H9 (cell line): Measurements from ENCODE around the gene PEX10. TPM values are rescaled to one million over a fixed set of nuclear protein-coding genes. Genes with fewer than 3 reads are reported as not detected.
A peak's percentile ranks its signal among the peaks of the same experiment; 100 is the strongest.

Experiments used
- DNase-seq: peaks from one replicate; pipeline ENCODE4 v3.0.0-alpha.2; 2017
- H2AFZ ChIP-seq: one replicate; pipeline ENCODE4 v1.6.1; 2013; ENCODE audit warnings: mild to moderate bottlenecking, low read length, control low read depth, moderate library complexity
- H2AK5ac ChIP-seq: 2 replicates; pipeline ENCODE4 v1.6.1; 2013; ENCODE audit warnings: low read length, control low read depth, mixed read lengths; ENCODE audit not compliant: insufficient read length
- H2BK120ac ChIP-seq: one replicate; pipeline ENCODE4 v1.6.1; 2013; ENCODE audit warnings: low read depth, mild to moderate bottlenecking, low read length, control low read depth, inconsistent platforms; ENCODE audit not compliant: poor library complexity, severe bottlenecking
- H2BK12ac ChIP-seq: 2 replicates; pipeline ENCODE4 v1.6.1; 2013; ENCODE audit warnings: low read length, control low read depth, mixed read lengths, low read depth; ENCODE audit not compliant: insufficient read length
- H2BK15ac ChIP-seq: 2 replicates; pipeline ENCODE4 v1.6.1; 2013; ENCODE audit warnings: low read depth, low read length, control low read depth
- H2BK20ac ChIP-seq: one replicate; pipeline ENCODE4 v1.6.1; 2013; ENCODE audit warnings: low read depth, mild to moderate bottlenecking, low read length, control low read depth, inconsistent platforms; ENCODE audit not compliant: poor library complexity, severe bottlenecking
- H2BK5ac ChIP-seq: 2 replicates; pipeline ENCODE4 v1.6.1; 2013; ENCODE audit warnings: low read length, control low read depth, mixed read lengths; ENCODE audit not compliant: insufficient read length
- H3K14ac ChIP-seq: 2 replicates; pipeline ENCODE4 v1.6.1; 2013; ENCODE audit warnings: low read length, control low read depth; ENCODE audit not compliant: insufficient read depth
- H3K18ac ChIP-seq: 2 replicates; pipeline ENCODE4 v1.6.1; 2013; ENCODE audit warnings: low read depth, mild to moderate bottlenecking, mixed read lengths, low read length, control low read depth; ENCODE audit not compliant: insufficient read length
- H3K23ac ChIP-seq: 2 replicates; pipeline ENCODE4 v1.6.1; 2013; ENCODE audit warnings: low read length, control low read depth, mixed read lengths, low read depth; ENCODE audit not compliant: insufficient read length
- H3K23me2 ChIP-seq: 2 replicates; pipeline ENCODE4 v1.6.1; 2013; ENCODE audit warnings: low read depth, mild to moderate bottlenecking, mixed read lengths, low read length, control low read depth; ENCODE audit not compliant: insufficient read length, poor library complexity, severe bottlenecking
- H3K27ac ChIP-seq: 2 replicates; pipeline ENCODE4 v1.5.1; 2013; ENCODE audit warnings: low read length, control low read depth, mixed read lengths, low read depth; ENCODE audit not compliant: insufficient read length
- H3K27me3 ChIP-seq: 2 replicates; pipeline ENCODE4 v1.6.1; 2013; ENCODE audit warnings: low read length, control low read depth, inconsistent platforms; ENCODE audit not compliant: insufficient read depth
- H3K4ac ChIP-seq: 2 replicates; pipeline ENCODE4 v1.6.1; 2013; ENCODE audit warnings: low read depth, mild to moderate bottlenecking, control low read depth, inconsistent platforms, low read length, moderate library complexity
- H3K4me1 ChIP-seq: 2 replicates; pipeline ENCODE4 v1.6.1; 2013; ENCODE audit warnings: low read length, control low read depth, inconsistent platforms; ENCODE audit not compliant: insufficient read depth
- H3K4me2 ChIP-seq: 2 replicates; pipeline ENCODE4 v1.6.1; 2013; ENCODE audit warnings: low read length, control low read depth, mixed read lengths; ENCODE audit not compliant: insufficient read length, insufficient read depth
- H3K56ac ChIP-seq: 2 replicates; pipeline ENCODE4 v1.6.1; 2013; ENCODE audit warnings: low read depth, mild to moderate bottlenecking, mixed read lengths, low read length, control low read depth; ENCODE audit not compliant: insufficient read length
- H3K79me1 ChIP-seq: 2 replicates; pipeline ENCODE4 v1.6.1; 2013; ENCODE audit warnings: low read depth, mild to moderate bottlenecking, moderate library complexity, low read length, control low read depth, inconsistent platforms; ENCODE audit not compliant: insufficient read depth, poor library complexity, severe bottlenecking
- H3K79me2 ChIP-seq: 2 replicates; pipeline ENCODE4 v1.6.1; 2013; ENCODE audit warnings: low read length, control low read depth, inconsistent platforms; ENCODE audit not compliant: insufficient read depth
- H3K9ac ChIP-seq: 2 replicates; pipeline ENCODE4 v1.6.1; 2013; ENCODE audit warnings: low read length, control low read depth, mixed read lengths; ENCODE audit not compliant: insufficient read length; ENCODE audit errors: extremely low read depth
- H3K9me3 ChIP-seq: one replicate; pipeline ENCODE4 v1.6.1; 2013; ENCODE audit warnings: low read depth, low read length, inconsistent platforms; ENCODE audit not compliant: control insufficient read depth
- H3T11ph ChIP-seq: one replicate; pipeline ENCODE4 v1.6.1; 2013; ENCODE audit warnings: mild to moderate bottlenecking, low read length, control low read depth, inconsistent platforms
- H4K20me1 ChIP-seq: one replicate; pipeline ENCODE4 v1.6.1; 2013; ENCODE audit not compliant: control insufficient read depth, insufficient read length, insufficient read depth
- H4K5ac ChIP-seq: 2 replicates; pipeline ENCODE4 v1.6.1; 2013; ENCODE audit warnings: low read depth, mild to moderate bottlenecking, mixed read lengths, low read length, control low read depth; ENCODE audit not compliant: insufficient read length
- H4K8ac ChIP-seq: replicated peaks from 2 replicates; pipeline ENCODE4 v1.6.1; 2013; ENCODE audit warnings: low read length, control low read depth, mixed read lengths, low read depth; ENCODE audit not compliant: insufficient read length
- H4K91ac ChIP-seq: 2 replicates; pipeline ENCODE4 v1.6.1; 2013; ENCODE audit warnings: low read depth, mild to moderate bottlenecking, moderate library complexity, mixed read lengths, low read length, control low read depth; ENCODE audit not compliant: insufficient read length
- H3K27ac Mint-ChIP-seq, 3 experiments: 2 replicates in 2 of 3; 3 replicates in 1 of 3; pipeline ENCODE4 v1.8.0; 2020 to 2021; ENCODE audit warnings: mixed read lengths in 3 of 3, mild to moderate bottlenecking in 1 of 3, moderate library complexity in 1 of 3
- H3K27me3 Mint-ChIP-seq: 2 replicates; pipeline ENCODE4 v1.8.0; 2021; ENCODE audit warnings: low read depth, mild to moderate bottlenecking, moderate library complexity, mixed read lengths
- H3K36me3 Mint-ChIP-seq, 3 experiments: 2 replicates in 2 of 3; 3 replicates in 1 of 3; pipeline ENCODE4 v1.8.0; 2020 to 2021; ENCODE audit warnings: low read depth in 3 of 3, mixed read lengths in 3 of 3; ENCODE audit not compliant: insufficient read depth in 1 of 3
- H3K4me1 Mint-ChIP-seq, 2 experiments: 2 replicates each; pipeline ENCODE4 v1.8.0; 2020; ENCODE audit warnings: mixed read lengths in 2 of 2
- H3K4me3 Mint-ChIP-seq, 2 experiments: 2 replicates in 1 of 2; 3 replicates in 1 of 2; pipeline ENCODE4 v1.8.0; 2020 to 2021; ENCODE audit warnings: mild to moderate bottlenecking in 2 of 2, mixed read lengths in 2 of 2, moderate library complexity in 1 of 2
- H3K9me3 Mint-ChIP-seq, 2 experiments: 2 replicates in 1 of 2; 3 replicates in 1 of 2; pipeline ENCODE4 v1.8.0; 2020; ENCODE audit warnings: mild to moderate bottlenecking in 2 of 2, mixed read lengths in 2 of 2, moderate library complexity in 1 of 2
- WGBS: extraction: QIAGEN DNeasy Blood & Tissue Kit; methylation state at CpG from one replicate; pipeline ENCODE4 v1.1.7; 2013; ENCODE audit warnings: missing lambda C conversion rate, low lambda C conversion rate, mixed read lengths; ENCODE audit not compliant: insufficient read length; ENCODE audit errors: extremely low coverage; 5-methylcytosine and 5-hydroxymethylcytosine counted together
- total RNA-seq: library from RNA; stranded (reverse); gene quantifications from 2 replicates; pipeline ENCODE4 v1.2.1, GENCODE V29; 2021
- TF ChIP-seq, protein P1 (sequence below): fragments of 200-600 bp; sonication (generic); conservative IDR thresholded peaks from 3 replicates; pipeline ENCODE4 v1.8.0; 2021; ENCODE audit warnings: antibody characterized with exemption, mild to moderate bottlenecking

PEX10 gene
- total RNA-seq, 1 experiment from 2014 or later, result 34.4 TPM

GRCh38 chr1:2407166-2407990, 5.0 kb downstream of the PEX10 start:
- Histone ChIP-seq H2AFZ (no peak overlapping the region), H3K18ac (no peak overlapping the region), H3K4me2 (no peak overlapping the region), H3K27ac (no peak overlapping the region), H3K9me3 (no peaks in the 10 kb centered on the region), H3K56ac (no peak overlapping the region), H3K23me2 (peaks cover 8% of the 10 kb centered on the region), H3K23ac (no peak overlapping the region), H4K8ac (no peak overlapping the region), H2BK15ac (no peak overlapping the region), H3K27me3 (no peaks in the 10 kb centered on the region), H3T11ph (no peak overlapping the region), H2BK120ac (no peak overlapping the region), H3K4ac (no peak overlapping the region), H3K79me1 (no peaks in the 10 kb centered on the region), H2BK12ac (no peak overlapping the region), H3K79me2 (no peaks in the 10 kb centered on the region), H2AK5ac (no peak overlapping the region), H3K4me1 (no peaks in the 10 kb centered on the region), H4K20me1 (no peaks in the 10 kb centered on the region), H4K5ac (no peak overlapping the region), H2BK20ac (no peak overlapping the region), H4K91ac (no peak overlapping the region), H2BK5ac (no peak overlapping the region), H3K14ac (no peak overlapping the region), H3K9ac (no peak overlapping the region)
- H3K36me3 Mint-ChIP-seq, result peaks cover 15 to 67% (median 59%) of the 10 kb centered on the region in 3 experiments; a peak in 6 of 7 replicates
- WGBS, result no CpG with 5 or more reads among the region's 25 CpGs
- H3K4me1 Mint-ChIP-seq, result peaks cover 4 to 11% of the 10 kb centered on the region in 2 experiments; a peak in 3 of 4 replicates
- no peak overlapping the region for H3K4me3 Mint-ChIP-seq
- H3K27me3 Mint-ChIP-seq, result no peaks in the 10 kb centered on the region; the same call in none of the 2 replicates
- no peaks in the 10 kb centered on the region for H3K9me3 Mint-ChIP-seq
- DNase-seq, result no peak
- TF ChIP-seq, protein P1, sequence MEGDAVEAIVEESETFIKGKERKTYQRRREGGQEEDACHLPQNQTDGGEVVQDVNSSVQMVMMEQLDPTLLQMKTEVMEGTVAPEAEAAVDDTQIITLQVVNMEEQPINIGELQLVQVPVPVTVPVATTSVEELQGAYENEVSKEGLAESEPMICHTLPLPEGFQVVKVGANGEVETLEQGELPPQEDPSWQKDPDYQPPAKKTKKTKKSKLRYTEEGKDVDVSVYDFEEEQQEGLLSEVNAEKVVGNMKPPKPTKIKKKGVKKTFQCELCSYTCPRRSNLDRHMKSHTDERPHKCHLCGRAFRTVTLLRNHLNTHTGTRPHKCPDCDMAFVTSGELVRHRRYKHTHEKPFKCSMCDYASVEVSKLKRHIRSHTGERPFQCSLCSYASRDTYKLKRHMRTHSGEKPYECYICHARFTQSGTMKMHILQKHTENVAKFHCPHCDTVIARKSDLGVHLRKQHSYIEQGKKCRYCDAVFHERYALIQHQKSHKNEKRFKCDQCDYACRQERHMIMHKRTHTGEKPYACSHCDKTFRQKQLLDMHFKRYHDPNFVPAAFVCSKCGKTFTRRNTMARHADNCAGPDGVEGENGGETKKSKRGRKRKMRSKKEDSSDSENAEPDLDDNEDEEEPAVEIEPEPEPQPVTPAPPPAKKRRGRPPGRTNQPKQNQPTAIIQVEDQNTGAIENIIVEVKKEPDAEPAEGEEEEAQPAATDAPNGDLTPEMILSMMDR, result no peak
- peak overlapping the region in 1 of 3 experiments; percentile 83; a peak in 2 of 7 replicates for H3K27ac Mint-ChIP-seq
